H1 (cell line): Measurements from ENCODE around the gene TIGD6. TPM values are rescaled to one million over a fixed set of nuclear protein-coding genes. Genes with fewer than 3 reads are reported as not detected.

Experiments used
- CHD7 ChIP-seq: fragments of 300-600 bp; sonication (generic); IDR thresholded peaks from 2 replicates; pipeline ENCODE4 v1.7.1; 2012; ENCODE audit warnings: low read length, moderate library complexity, mild to moderate bottlenecking, inconsistent platforms; ENCODE audit not compliant: insufficient replicate concordance
- polyA plus RNA-seq, 7 experiments: library from polyadenylated mRNA; depleted of rRNA in 3 of 7; stranded (reverse) in 5 of 7; unstranded in 2 of 7; fragments of >200 nt in 5 of 7; fragments of 200-250 nt in 2 of 7; gene quantifications; 1 replicate in 5 of 7; 2 replicates in 1 of 7; 4 replicates in 1 of 7; pipeline versions ENCODE4 v1.2.1 to v1.2.3, GENCODE V29; 2011 to 2013; ENCODE audit warnings: missing spikeins in 2 of 7, mixed read lengths in 2 of 7
- total RNA-seq: library from RNA; stranded (reverse); fragmentation: NEBNext Ultra II Directional; extraction: Animal tissue kit (Norgen Biotek cat#: 25700); gene quantifications from 2 replicates; pipeline ENCODE4 v1.2.1, GENCODE V29; 2021

Gene TIGD6
- total and polyA plus RNA-seq, 2 of the 8 experiments (the other 6 are each of a cell fraction or from before 2014, with no cell fraction given): 1.3 to 2.4 TPM

DNA sequence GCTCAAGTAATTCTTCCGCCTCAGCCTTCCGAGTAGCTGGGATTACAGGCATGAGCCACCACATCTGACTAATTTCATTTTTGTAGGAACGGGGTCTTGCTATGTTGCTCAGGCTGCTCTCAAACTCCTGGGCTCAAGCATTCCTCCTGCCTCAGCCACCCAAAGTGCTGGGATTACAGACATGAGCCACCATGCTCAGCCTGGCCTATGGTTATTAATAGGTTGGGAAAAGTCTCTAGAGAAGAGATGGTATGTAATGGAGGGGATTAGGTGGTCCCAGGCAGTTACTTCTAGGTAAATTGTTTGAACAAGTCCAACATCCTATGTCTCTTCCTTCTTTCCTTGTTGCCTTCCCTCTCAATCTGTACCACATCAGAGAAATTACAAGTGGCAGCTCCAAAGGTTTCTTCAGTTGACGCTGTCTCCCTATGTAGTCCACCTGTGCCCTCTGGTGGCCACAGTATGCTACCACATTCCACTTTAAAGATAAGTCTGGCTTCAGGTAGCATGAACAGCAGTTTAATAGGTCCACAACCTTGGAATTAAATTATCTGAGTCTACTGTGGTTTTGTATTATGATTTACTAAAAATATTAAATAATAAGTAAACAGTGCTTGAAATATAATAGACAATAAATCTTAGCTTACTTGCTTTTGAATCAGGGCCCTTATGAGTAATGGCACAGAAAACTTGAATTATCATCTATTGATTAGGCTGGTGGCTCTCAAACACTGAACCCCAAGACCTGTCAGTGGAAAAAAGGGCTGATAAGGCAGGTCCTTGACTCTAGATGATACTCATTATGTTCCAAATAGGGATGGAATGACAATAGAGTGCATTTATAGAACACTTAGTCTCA, 9.7 kb downstream of the TIGD6 start (continued):
- no peak for TF ChIP-seq CHD7
